Heart left ventricle (tissue), 16 donors: ENCODE data around the gene MAP7D3. TPM values are rescaled to one million over a fixed set of nuclear protein-coding genes. Genes with fewer than 3 reads are reported as not detected.
A peak's percentile ranks its signal among the peaks of the same experiment; 100 is the strongest.

Source experiments
- ATAC-seq, 4 donors: fragments of 200-7000 bp; cut with Tn5 transposase; one replicate each; pipeline ENCODE4 v1.9.1; 2020 to 2022; ENCODE audit warnings: moderate library complexity in 4 of 4, mild to moderate bottlenecking in 3 of 4, moderate number of reproducible peaks in 1 of 4
- DNase-seq, 5 donors: peaks; one replicate each; pipeline ENCODE4 v3.0.0-alpha.2; 2020
- H3K27ac ChIP-seq, 12 donors: fragments of 200-600 bp; sonication (generic) in 4 of 12; one replicate each; pipeline versions ENCODE4 v1.5.0 to v1.8.0; 2016 to 2022; ENCODE audit warnings: mild to moderate bottlenecking in 2 of 12
- H3K27me3 ChIP-seq, 9 donors: fragments of 200-600 bp; sonication (generic) in 2 of 9; one replicate each; pipeline versions ENCODE4 v1.5.1 to v1.8.0; 2016 to 2022; ENCODE audit warnings: mild to moderate bottlenecking in 3 of 9
- H3K36me3 ChIP-seq, 9 donors: fragments of 200-600 bp; sonication (generic) in 2 of 9; one replicate each; pipeline versions ENCODE4 v1.5.0 to v1.8.0; 2018 to 2022; ENCODE audit warnings: mild to moderate bottlenecking in 2 of 9
- H3K4me1 ChIP-seq, 12 donors: fragments of 200-600 bp; sonication (generic) in 4 of 12; one replicate each; pipeline versions ENCODE4 v1.5.0 to v1.8.0; 2016 to 2022; ENCODE audit warnings: mild to moderate bottlenecking in 3 of 12
- H3K4me3 ChIP-seq, 12 donors: fragments of 200-600 bp; sonication (generic) in 4 of 12; one replicate each; pipeline versions ENCODE4 v1.5.0 to v1.8.0; 2017 to 2022; ENCODE audit warnings: mild to moderate bottlenecking in 9 of 12, moderate library complexity in 4 of 12
- H3K9me3 ChIP-seq, 12 donors: fragments of 200-600 bp; sonication (generic) in 4 of 12; one replicate each; pipeline versions ENCODE4 v1.5.0 to v1.8.0; 2016 to 2022; ENCODE audit warnings: mild to moderate bottlenecking in 1 of 12
- POLR2A ChIP-seq, 2 donors: fragments of 450-650 bp; IDR thresholded peaks; one replicate each; pipeline ENCODE4 v1.6.1; 2017; ENCODE audit warnings: antibody characterized with exemption in 2 of 2, mild to moderate bottlenecking in 2 of 2, moderate library complexity in 2 of 2
- WGBS, 4 donors: extraction: QIAGEN DNeasy Blood & Tissue Kit in 2 of 4; methylation state at CpG; one replicate each; pipeline versions ENCODE4 v1.1.5 to v1.1.7; 2013 to 2018; 5-methylcytosine and 5-hydroxymethylcytosine counted together
- intact Hi-C, 10 donors: fragments of 100-400 bp; cut with DNase I; formaldehyde crosslinking; loops; one replicate each; pipeline versions ENCODE4 v1.11.1 to v1.14.2; 2022
- polyA plus RNA-seq, 2 donors: library from polyadenylated mRNA; stranded (reverse); fragments of 200-250 nt; gene quantifications; one replicate each; pipeline ENCODE4 v1.2.3, GENCODE V29; 2013
- total RNA-seq, 9 donors: library from RNA; depleted of rRNA in 2 of 9; stranded (reverse); fragments of >200 nt in 2 of 9; fragmentation: NEBNext Ultra II Directional in 3 of 9; extraction: Animal tissue kit (Norgen Biotek cat#: 25700) in 3 of 9; gene quantifications; one replicate each; pipeline versions ENCODE4 v1.1.0 to v1.2.4, GENCODE V29; 2016 to 2023
- TF ChIP-seq, protein P1 (sequence below), 12 donors: fragments of 200-600 bp; sonication (generic) in 4 of 12; IDR thresholded peaks; one replicate each; pipeline versions ENCODE4 v1.5.0 to v1.8.0; 2018 to 2022; ENCODE audit warnings: antibody characterized with exemption in 12 of 12, mild to moderate bottlenecking in 5 of 12
- donor health status: ischemic (EF 13 %, LVEDD 7.1; RV severe dilation, severe dysfunction).
- donor health status: healthy with polysubstance abuse.
- donor health status: DM: no; HTN: yes; CAD: no.
- donor health status: DM: no; HTN: no; CAD: no.
- donor health status: ischemic (EF 25% LVEDD 6.9; RV normal size, moderate dysfunction).
- donor health status: ischemic (EF 25% LVEDD 5.7; RV mildly dilated, moderate dysfunction).
- donor health status: healthy.
- donor health status: DM: yes; HTN: yes; CAD: no.
- donor health status: ischemic (EF 35%, LVEDD 5.7; RV mildly dilated, moderate dysfunction).
- donor health status: nonischemic (EF 11% LVEDD 7.7; RV severe dilation, severe dysfunction).
- donor health status: DM: yes; HTN: yes; CAD: no.
- donor health status: PGD.
- donor health status: ischemic (EF 29% LVEDD 5.4; RV normal size, mild dysfunction).
- donor health status: nonischemic (EF 23%, LVEDD 6.1; RV moderate dilation, normal function).

The MAP7D3 gene
- total and polyA plus RNA-seq, 11 donors, result 8.2 to 18.4 (median 12.7) TPM

DNA sequence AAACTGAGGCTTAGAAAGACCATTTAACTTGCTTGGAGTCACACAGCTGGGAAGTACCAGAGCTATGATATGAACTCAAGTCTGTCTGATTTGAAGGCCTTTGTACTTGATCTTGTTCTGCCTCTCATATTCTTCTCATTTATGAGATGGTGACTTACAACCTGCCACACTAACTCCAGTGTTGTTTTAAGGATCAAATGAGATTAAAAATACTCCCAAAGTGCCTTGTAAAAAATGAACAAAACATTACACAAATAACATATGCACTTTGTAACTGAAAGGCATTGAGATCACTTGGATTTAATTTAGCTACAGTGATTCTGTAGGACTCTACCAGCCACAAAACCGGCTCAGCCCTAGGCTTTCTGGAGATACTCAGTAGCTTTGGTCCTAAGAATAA lies 15.6 kb upstream of the MAP7D3 start:
- no peak overlapping the region for H3K27ac ChIP-seq
- WGBS, 4 donors, result 74 to 93% (median 88%) methylated on average over 1 of the region's 1 CpG
- no peak for DNase-seq
- H3K36me3 ChIP-seq, result no peaks in the 10 kb centered on the region
- no peak overlapping the region for H3K4me3 ChIP-seq
- intact Hi-C loops, result loop anchor here in 9 of 10 donors (5.0 to 10.0 kb wide), 7 partner anchors 50 to 240 kb away; partner anchors contain the start of gene HTATSF1 (in 1 of the 9)
- TF ChIP-seq, protein P1, sequence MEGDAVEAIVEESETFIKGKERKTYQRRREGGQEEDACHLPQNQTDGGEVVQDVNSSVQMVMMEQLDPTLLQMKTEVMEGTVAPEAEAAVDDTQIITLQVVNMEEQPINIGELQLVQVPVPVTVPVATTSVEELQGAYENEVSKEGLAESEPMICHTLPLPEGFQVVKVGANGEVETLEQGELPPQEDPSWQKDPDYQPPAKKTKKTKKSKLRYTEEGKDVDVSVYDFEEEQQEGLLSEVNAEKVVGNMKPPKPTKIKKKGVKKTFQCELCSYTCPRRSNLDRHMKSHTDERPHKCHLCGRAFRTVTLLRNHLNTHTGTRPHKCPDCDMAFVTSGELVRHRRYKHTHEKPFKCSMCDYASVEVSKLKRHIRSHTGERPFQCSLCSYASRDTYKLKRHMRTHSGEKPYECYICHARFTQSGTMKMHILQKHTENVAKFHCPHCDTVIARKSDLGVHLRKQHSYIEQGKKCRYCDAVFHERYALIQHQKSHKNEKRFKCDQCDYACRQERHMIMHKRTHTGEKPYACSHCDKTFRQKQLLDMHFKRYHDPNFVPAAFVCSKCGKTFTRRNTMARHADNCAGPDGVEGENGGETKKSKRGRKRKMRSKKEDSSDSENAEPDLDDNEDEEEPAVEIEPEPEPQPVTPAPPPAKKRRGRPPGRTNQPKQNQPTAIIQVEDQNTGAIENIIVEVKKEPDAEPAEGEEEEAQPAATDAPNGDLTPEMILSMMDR (IDR thresholded peaks at IDR 0.05), result no peak
- no peak for TF ChIP-seq POLR2A (IDR thresholded peaks at IDR 0.05)
- H3K9me3 ChIP-seq, result no peaks in the 10 kb centered on the region
- H3K4me1 ChIP-seq, result peaks cover 0 to 7% (median 0%) of the 10 kb centered on the region in 12 donors
- no peak for ATAC-seq
- peaks cover 0 to 5% (median 0%) of the 10 kb centered on the region in 9 donors for H3K27me3 ChIP-seq

DNA sequence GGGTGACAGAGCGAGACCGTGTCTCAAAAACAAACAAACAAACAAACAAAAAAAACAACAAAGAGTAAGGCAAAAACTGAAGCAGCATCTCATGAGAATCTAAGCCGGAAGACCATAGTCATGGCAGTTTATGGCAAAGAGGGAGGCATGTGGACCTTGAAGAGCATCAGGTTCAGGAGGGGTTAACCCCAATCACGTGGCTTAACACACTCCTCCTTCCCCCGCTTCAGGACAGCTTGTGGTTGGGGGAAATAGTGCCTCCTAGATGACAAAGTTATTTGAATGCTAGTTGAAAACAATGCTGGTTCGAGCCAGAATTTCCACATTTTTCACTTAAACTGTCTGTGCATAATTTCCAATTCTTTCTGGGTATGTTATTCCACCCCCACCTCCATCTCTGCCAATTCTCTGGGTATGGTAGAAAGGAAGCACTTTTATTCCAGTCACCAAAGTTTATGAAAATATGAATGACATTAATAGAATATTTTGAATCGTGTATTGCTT lies 11.7 kb upstream of the MAP7D3 start:
- no peaks in the 10 kb centered on the region for H3K9me3 ChIP-seq
- 57 to 75% (median 65%) methylated on average over 7 of the region's 7 CpGs for WGBS, 4 donors
- ATAC-seq, result no peak
- H3K4me3 ChIP-seq, result no peak overlapping the region
- H3K4me1 ChIP-seq, result peaks cover 0 to 19% (median 3%) of the 10 kb centered on the region in 12 donors
- no peak overlapping the region for H3K27ac ChIP-seq
- no peaks in the 10 kb centered on the region for H3K36me3 ChIP-seq
- TF ChIP-seq POLR2A (IDR thresholded peaks at IDR 0.05), result no peak
- TF ChIP-seq, protein P1 (IDR thresholded peaks at IDR 0.05), result no peak
- peaks cover 0 to 5% (median 0%) of the 10 kb centered on the region in 9 donors for H3K27me3 ChIP-seq
- no peak for DNase-seq
- intact Hi-C loops, result loop anchor here in 5 of 10 donors (5.0 to 10.0 kb wide), 5 partner anchors 48 to 236 kb away; partner anchors contain the start of gene HTATSF1 (in 1 of the 5)

DNA sequence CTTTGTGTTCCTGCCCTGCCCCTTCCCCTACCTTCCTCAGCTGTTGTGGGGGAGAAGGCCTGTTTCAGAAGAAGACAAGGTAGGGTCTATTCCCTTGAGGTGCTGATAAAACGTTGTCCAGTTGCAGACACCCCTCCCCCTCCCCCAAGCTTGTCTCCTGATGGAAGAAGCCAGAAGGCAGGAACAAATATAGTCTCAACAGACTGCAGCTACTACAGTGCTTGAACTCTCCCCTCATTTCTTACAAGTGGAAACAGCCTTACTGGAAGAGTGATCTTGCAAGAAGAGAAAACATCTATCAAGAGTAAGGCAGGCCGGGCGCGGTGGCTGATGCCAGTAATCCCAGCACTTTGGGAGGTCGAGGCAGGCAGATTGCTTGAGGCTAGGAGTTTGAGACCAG lies 11.0 kb upstream of the MAP7D3 start:
- H3K4me3 ChIP-seq, result no peak overlapping the region
- H3K36me3 ChIP-seq, result no peaks in the 10 kb centered on the region
- H3K27me3 ChIP-seq, result peaks cover 0 to 5% (median 0%) of the 10 kb centered on the region in 9 donors
- no peak overlapping the region for H3K27ac ChIP-seq
- DNase-seq (no peak), ATAC-seq (peak in 1 of 4 donors; percentile 56)
- intact Hi-C loops, result loop anchor here in 5 of 10 donors (5.0 to 10.0 kb wide), 5 partner anchors 47 to 235 kb away; partner anchors contain the start of gene HTATSF1 (in 1 of the 5)
- peaks cover 0 to 19% (median 3%) of the 10 kb centered on the region in 12 donors for H3K4me1 ChIP-seq
- H3K9me3 ChIP-seq, result no peaks in the 10 kb centered on the region
- TF ChIP-seq POLR2A (IDR thresholded peaks at IDR 0.05), result no peak
- TF ChIP-seq, protein P1 (IDR thresholded peaks at IDR 0.05), result no peak
- 58 to 77% (median 67%) methylated on average over 5 of the region's 5 CpGs for WGBS, 4 donors

DNA sequence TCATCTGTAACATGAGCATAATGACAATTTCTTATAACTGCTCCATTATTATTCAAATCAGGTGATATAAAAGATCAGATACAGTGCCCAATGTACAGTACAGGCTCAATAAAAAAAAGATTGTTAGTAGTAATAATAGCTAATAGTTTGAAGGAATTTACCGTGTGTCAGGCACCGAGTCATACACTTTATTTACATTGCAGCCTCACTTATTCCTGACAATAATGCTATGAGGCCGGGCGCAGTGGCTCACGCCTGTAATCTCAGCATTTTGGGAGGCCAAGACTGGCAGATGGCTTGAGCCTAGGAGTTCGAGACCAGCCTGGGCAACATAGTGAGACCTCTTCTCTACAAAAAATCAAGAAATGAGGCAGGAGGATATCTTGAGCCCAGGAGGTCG lies 10.1 kb upstream of the MAP7D3 start:
- intact Hi-C loops, result loop anchor here in 5 of 10 donors (5.0 to 10.0 kb wide), 5 partner anchors 47 to 234 kb away; partner anchors contain the start of gene HTATSF1 (in 1 of the 5)
- WGBS, 4 donors, result 77 to 95% (median 86%) methylated on average over 7 of the region's 7 CpGs
- Histone ChIP-seq H3K27ac (no peak overlapping the region), H3K4me1 (peaks cover 0 to 19% (median 3%) of the 10 kb centered on the region in 12 donors), H3K4me3 (no peak overlapping the region), H3K9me3 (no peaks in the 10 kb centered on the region), H3K36me3 (no peaks in the 10 kb centered on the region), H3K27me3 (peaks cover 0 to 5% (median 0%) of the 10 kb centered on the region in 9 donors)
- DNase-seq, result no peak
- no peak for ATAC-seq
- no peak for TF ChIP-seq POLR2A (IDR thresholded peaks at IDR 0.05)
- TF ChIP-seq, protein P1 (IDR thresholded peaks at IDR 0.05), result no peak
